OCI-LY1 (cell line): ENCODE results near the gene ALOX15B.

Experiments
- H2AFZ ChIP-seq: fragments of 200-600 bp; sonication (generic), shearing (Covaris generic); 2 replicates; pipeline ENCODE4 v1.6.0; 2014; ENCODE audit warnings: antibody characterized with exemption, mild to moderate bottlenecking, low read length
- H3F3A ChIP-seq: fragments of 200-600 bp; sonication (generic), shearing (Covaris generic); 2 replicates; pipeline ENCODE4 v1.6.0; 2014; ENCODE audit warnings: mild to moderate bottlenecking, antibody characterized with exemption, low read length, moderate library complexity; ENCODE audit not compliant: insufficient read depth
- H3K27ac ChIP-seq: fragments of 200-600 bp; sonication (generic); 2 replicates; pipeline ENCODE4 v1.5.1; 2014; ENCODE audit warnings: low read length, mixed run types, mild to moderate bottlenecking, low read depth; ENCODE audit not compliant: poor library complexity, severe bottlenecking
- H3K27me3 ChIP-seq: fragments of 200-600 bp; sonication (generic); 2 replicates; pipeline ENCODE4 v1.6.0; 2014; ENCODE audit warnings: antibody characterized with exemption, mild to moderate bottlenecking, low read length, moderate library complexity; ENCODE audit not compliant: insufficient read depth
- H3K36me3 ChIP-seq: fragments of 200-600 bp; sonication (generic); 2 replicates; pipeline ENCODE4 v1.6.1; 2014; ENCODE audit warnings: mild to moderate bottlenecking, antibody characterized with exemption, low read length, moderate library complexity, mixed read lengths; ENCODE audit not compliant: insufficient read depth
- H3K4me1 ChIP-seq: fragments of 200-600 bp; sonication (generic); 2 replicates; pipeline ENCODE4 v1.5.1; 2014; ENCODE audit warnings: mild to moderate bottlenecking, low read length, moderate library complexity; ENCODE audit not compliant: insufficient read depth, severe bottlenecking
- H3K4me2 ChIP-seq: fragments of 200-600 bp; sonication (generic), shearing (Covaris generic); 2 replicates; pipeline ENCODE4 v1.6.1; 2014; ENCODE audit warnings: low read length
- H3K4me3 ChIP-seq: fragments of 200-600 bp; sonication (generic); 2 replicates; pipeline ENCODE4 v1.5.1; 2014; ENCODE audit warnings: low read length, low read depth, mild to moderate bottlenecking, mixed read lengths; ENCODE audit not compliant: poor library complexity, severe bottlenecking
- H3K79me2 ChIP-seq: fragments of 200-600 bp; shearing (Covaris generic); 2 replicates; pipeline ENCODE4 v1.6.1; 2016; ENCODE audit warnings: mixed run types, low read length, mixed read lengths; ENCODE audit not compliant: insufficient read depth
- H3K9ac ChIP-seq: fragments of 200-600 bp; sonication (generic), shearing (Covaris generic); 2 replicates; pipeline ENCODE4 v1.6.1; 2014; ENCODE audit warnings: mild to moderate bottlenecking, low read length, mixed read lengths
- H3K9me2 ChIP-seq: fragments of 200-600 bp; sonication (generic), shearing (Covaris generic); 2 replicates; pipeline ENCODE4 v1.6.1; 2014; ENCODE audit warnings: low read depth, mild to moderate bottlenecking, low read length, mixed read lengths
- H3K9me3 ChIP-seq: fragments of 200-600 bp; shearing (Covaris generic); 2 replicates; pipeline ENCODE4 v1.6.1; 2014; ENCODE audit warnings: low read length, mixed read lengths
- H4K20me1 ChIP-seq: fragments of 200-600 bp; sonication (generic), shearing (Covaris generic); 2 replicates; pipeline ENCODE4 v1.6.0; 2016; ENCODE audit warnings: mild to moderate bottlenecking, low read length; ENCODE audit not compliant: insufficient read depth
- CTCF ChIP-seq: fragments of 200-600 bp; sonication (generic), shearing (Covaris generic); IDR thresholded peaks from 2 replicates; pipeline ENCODE4 v1.5.1; 2017; ENCODE audit warnings: mild to moderate bottlenecking, antibody characterized with exemption, low read length, moderate library complexity, mixed read lengths
- EZH2 ChIP-seq: fragments of 200-600 bp; sonication (generic), shearing (Covaris generic); IDR thresholded peaks from 2 replicates; pipeline ENCODE4 v1.8.0; 2017; ENCODE audit warnings: borderline replicate concordance, mixed run types, mild to moderate bottlenecking, antibody characterized with exemption, low read length, moderate library complexity, mixed read lengths

ALOX15B gene

GRCh38 chr17:8005967-8006730 lies 32.7 kb upstream of the ALOX15B start:
- no peak overlapping the region for H3K4me3 ChIP-seq
- H3K79me2 ChIP-seq = no peaks in the 10 kb centered on the region
- no peaks in the 10 kb centered on the region for H3K4me1 ChIP-seq
- no peaks in the 10 kb centered on the region for H3K36me3 ChIP-seq
- H3F3A ChIP-seq = no peaks in the 10 kb centered on the region
- no peak overlapping the region for H3K4me2 ChIP-seq
- H3K27me3 ChIP-seq = peaks cover 11% of the 10 kb centered on the region; the same call in 1 of the 2 replicates
- no peak overlapping the region for H3K27ac ChIP-seq
- no peak overlapping the region for H2AFZ ChIP-seq
- no peaks in the 10 kb centered on the region for H4K20me1 ChIP-seq
- no peaks in the 10 kb centered on the region for H3K9me2 ChIP-seq
- H3K9me3 ChIP-seq = no peaks in the 10 kb centered on the region
- TF ChIP-seq CTCF = no peak
- no peak for TF ChIP-seq EZH2
- H3K9ac ChIP-seq = no peak overlapping the region

GRCh38 chr17:8006836-8007680 lies 31.8 kb upstream of the ALOX15B start:
- Histone ChIP-seq H3K79me2 (no peaks in the 10 kb centered on the region), H3K4me2 (no peak overlapping the region), H3K9me3 (no peaks in the 10 kb centered on the region), H3K36me3 (no peaks in the 10 kb centered on the region), H3K27ac (no peak overlapping the region), H3F3A (no peaks in the 10 kb centered on the region), H3K27me3 (peaks cover 11% of the 10 kb centered on the region; the same call in 1 of the 2 replicates), H2AFZ (no peak overlapping the region), H3K4me1 (no peaks in the 10 kb centered on the region), H3K9ac (no peak overlapping the region), H3K9me2 (no peaks in the 10 kb centered on the region), H3K4me3 (no peak overlapping the region), H4K20me1 (no peaks in the 10 kb centered on the region)
- no peak for TF ChIP-seq CTCF

- no peaks in the 10 kb centered on the region for H3K36me3 ChIP-seq
- H3K9me2 ChIP-seq = no peaks in the 10 kb centered on the region
- no peak overlapping the region for H3K4me2 ChIP-seq
- no peak overlapping the region for H3K4me3 ChIP-seq
- H3K9me3 ChIP-seq = no peaks in the 10 kb centered on the region
- H3K4me1 ChIP-seq = no peaks in the 10 kb centered on the region
- no peak overlapping the region for H3K9ac ChIP-seq
- no peaks in the 10 kb centered on the region for H4K20me1 ChIP-seq
- H3F3A ChIP-seq = no peaks in the 10 kb centered on the region
- H3K27me3 ChIP-seq = peaks cover 11% of the 10 kb centered on the region; the same call in 1 of the 2 replicates
- TF ChIP-seq EZH2 = no peak
- TF ChIP-seq CTCF = no peak
- no peak overlapping the region for H3K27ac ChIP-seq
- H3K79me2 ChIP-seq = no peaks in the 10 kb centered on the region
- H2AFZ ChIP-seq = no peak overlapping the region
Observed at GRCh38 chr17:8007836-8008235, 31.0 kb upstream of the ALOX15B start.
